HUES6 (cell line): ENCODE results near the gene DLK1.

ENCODE experiments used
- H3K27ac ChIP-seq: 2 replicates; pipeline ENCODE4 v1.7.0; 2013; ENCODE audit warnings: low read depth, mild to moderate bottlenecking, low read length, inconsistent platforms
- H3K27me3 ChIP-seq: 2 replicates; pipeline ENCODE4 v1.6.1; 2013; ENCODE audit warnings: low read length; ENCODE audit not compliant: control insufficient read depth, insufficient read depth
- H3K36me3 ChIP-seq: 2 replicates; pipeline ENCODE4 v1.6.1; 2013; ENCODE audit warnings: low read length; ENCODE audit not compliant: control insufficient read depth, insufficient read depth
- H3K4me1 ChIP-seq: 2 replicates; pipeline ENCODE4 v1.6.1; 2013; ENCODE audit warnings: low read length; ENCODE audit not compliant: control insufficient read depth, insufficient read depth
- H3K4me3 ChIP-seq: 2 replicates; pipeline ENCODE4 v1.5.1; 2013; ENCODE audit warnings: low read depth, low read length
- H3K9ac ChIP-seq: one replicate; pipeline ENCODE4 v1.6.1; 2013; ENCODE audit warnings: mild to moderate bottlenecking, low read length
- H3K9me3 ChIP-seq: 2 replicates; pipeline ENCODE4 v1.6.1; 2013; ENCODE audit warnings: low read depth, low read length; ENCODE audit not compliant: control insufficient read depth, insufficient read depth

Gene DLK1

DNA sequence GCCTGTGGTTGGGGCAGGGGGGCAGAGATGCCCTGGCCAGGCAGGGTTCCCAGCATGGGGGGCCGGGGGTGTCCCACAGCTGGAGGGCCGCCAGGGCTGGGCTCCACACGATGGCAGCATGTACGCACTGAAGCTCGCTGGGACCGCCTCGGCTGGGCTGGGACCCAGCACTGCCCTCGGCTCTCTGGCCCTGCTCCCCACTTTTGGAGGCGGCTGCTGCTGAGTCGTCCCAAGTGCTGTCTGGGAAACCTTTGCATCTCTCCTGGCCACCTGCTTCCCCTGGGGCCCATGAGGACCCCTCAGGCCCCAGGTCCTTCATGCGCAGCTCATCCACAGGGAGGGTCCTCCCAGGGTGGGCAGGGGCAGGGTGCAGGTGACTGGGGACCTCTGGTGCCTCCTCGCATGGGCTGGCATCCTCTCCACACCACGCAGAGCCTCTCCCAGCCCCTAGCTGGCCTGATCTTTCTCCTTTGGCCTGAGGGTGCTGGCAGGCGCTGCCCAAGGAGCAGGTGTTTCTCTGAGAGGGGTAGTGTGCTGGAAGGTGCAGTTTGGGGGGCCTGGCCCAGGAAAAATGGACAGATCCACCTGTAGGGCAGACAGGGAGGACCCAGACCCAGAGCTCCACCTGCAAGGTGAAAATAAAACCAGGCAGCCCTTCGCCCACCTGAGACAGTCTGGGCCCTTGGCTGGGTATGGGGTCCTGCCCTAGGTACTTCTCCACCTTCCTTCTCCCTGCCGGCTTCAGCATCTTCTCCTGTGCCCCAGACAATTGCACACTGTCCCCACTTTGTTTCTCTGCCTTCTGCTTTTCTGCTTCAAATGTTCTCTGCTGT is 46.9 kb downstream of the DLK1 start:
- Histone ChIP-seq H3K9me3 (peaks cover 15% of the 10 kb centered on the region), H3K9ac (no peak overlapping the region), H3K27me3 (0 out of 2 replicates have a peak, but pooled peaks cover 3% of the 10 kb centered on the region), H3K4me3 (no peak overlapping the region), H3K36me3 (no peaks in the 10 kb centered on the region), H3K27ac (no peak overlapping the region), H3K4me1 (no peaks in the 10 kb centered on the region)

DNA sequence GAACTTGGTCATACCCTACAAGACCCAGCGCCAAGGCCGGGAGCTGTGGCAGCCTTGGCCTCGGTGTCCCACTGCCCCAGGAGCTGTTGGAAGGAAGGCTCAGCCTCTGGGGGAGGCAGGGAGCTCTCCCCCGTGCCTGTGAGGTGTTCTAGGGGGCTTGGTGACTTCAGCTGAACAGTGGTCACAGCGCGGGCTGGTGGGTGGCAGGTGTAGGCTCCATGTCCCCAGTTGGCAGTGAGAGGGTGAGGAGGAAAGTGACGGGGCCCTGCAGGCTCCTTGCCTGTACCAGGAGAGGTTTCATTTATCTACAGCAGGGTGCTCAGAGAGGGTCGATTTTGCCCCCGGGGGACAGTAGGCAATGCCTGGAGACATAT is 47.5 kb downstream of the DLK1 start:
- Histone ChIP-seq H3K36me3 (no peaks in the 10 kb centered on the region), H3K4me1 (no peaks in the 10 kb centered on the region), H3K27ac (no peak overlapping the region), H3K9me3 (peaks cover 15% of the 10 kb centered on the region), H3K9ac (no peak overlapping the region), H3K4me3 (no peak overlapping the region), H3K27me3 (0 out of 2 replicates have a peak, but pooled peaks cover 3% of the 10 kb centered on the region)

- Histone ChIP-seq H3K9me3 (peaks cover 15% of the 10 kb centered on the region), H3K36me3 (no peaks in the 10 kb centered on the region), H3K4me3 (no peak overlapping the region), H3K27ac (no peak overlapping the region), H3K27me3 (0 out of 2 replicates have a peak, but pooled peaks cover 3% of the 10 kb centered on the region), H3K9ac (no peak overlapping the region), H3K4me1 (no peaks in the 10 kb centered on the region)
Observed at GRCh38 chr14:100775351-100775830, 48.7 kb downstream of the DLK1 start.

- Histone ChIP-seq H3K4me1 (no peaks in the 10 kb centered on the region), H3K27ac (no peak overlapping the region), H3K27me3 (0 out of 2 replicates have a peak, but pooled peaks cover 3% of the 10 kb centered on the region)
Observed at GRCh38 chr14:100775831-100776591, 49.3 kb downstream of the DLK1 start.

GRCh38 chr14:100776681-100777365 is 50.1 kb downstream of the DLK1 start:
- Histone ChIP-seq H3K4me3 (no peak overlapping the region), H3K27ac (no peak overlapping the region), H3K4me1 (no peaks in the 10 kb centered on the region), H3K9me3 (0 out of 2 replicates have a peak, but pooled peaks cover 1% of the 10 kb centered on the region), H3K9ac (no peak overlapping the region), H3K36me3 (no peaks in the 10 kb centered on the region), H3K27me3 (0 out of 2 replicates have a peak, but pooled peaks cover 3% of the 10 kb centered on the region)

More at GRCh38 chr14:100775831-100776591, 49.3 kb downstream of the DLK1 start:
- no peaks in the 10 kb centered on the region for H3K36me3 ChIP-seq
- no peak overlapping the region for H3K9ac ChIP-seq
- no peak overlapping the region for H3K4me3 ChIP-seq
- peaks cover 9% of the 10 kb centered on the region for H3K9me3 ChIP-seq

- Histone ChIP-seq H3K27ac (no peak overlapping the region), H3K27me3 (0 out of 2 replicates have a peak, but pooled peaks cover 3% of the 10 kb centered on the region), H3K4me3 (no peak overlapping the region), H3K9ac (no peak overlapping the region), H3K36me3 (no peaks in the 10 kb centered on the region), H3K9me3 (no peaks in the 10 kb centered on the region), H3K4me1 (no peaks in the 10 kb centered on the region)
Observed at GRCh38 chr14:100777366-100777817, 50.7 kb downstream of the DLK1 start.

GRCh38 chr14:100777818-100778525 is 51.3 kb downstream of the DLK1 start:
- 0 out of 2 replicates have a peak, but pooled peaks cover 3% of the 10 kb centered on the region for H3K27me3 ChIP-seq
- H3K9me3 ChIP-seq: no peaks in the 10 kb centered on the region
- H3K27ac ChIP-seq: no peak overlapping the region
- no peaks in the 10 kb centered on the region for H3K36me3 ChIP-seq
- no peak overlapping the region for H3K4me3 ChIP-seq
- H3K4me1 ChIP-seq: no peaks in the 10 kb centered on the region
- no peak overlapping the region for H3K9ac ChIP-seq

- no peaks in the 10 kb centered on the region for H3K4me1 ChIP-seq
Observed at GRCh38 chr14:100778526-100778882, 51.8 kb downstream of the DLK1 start.

DNA sequence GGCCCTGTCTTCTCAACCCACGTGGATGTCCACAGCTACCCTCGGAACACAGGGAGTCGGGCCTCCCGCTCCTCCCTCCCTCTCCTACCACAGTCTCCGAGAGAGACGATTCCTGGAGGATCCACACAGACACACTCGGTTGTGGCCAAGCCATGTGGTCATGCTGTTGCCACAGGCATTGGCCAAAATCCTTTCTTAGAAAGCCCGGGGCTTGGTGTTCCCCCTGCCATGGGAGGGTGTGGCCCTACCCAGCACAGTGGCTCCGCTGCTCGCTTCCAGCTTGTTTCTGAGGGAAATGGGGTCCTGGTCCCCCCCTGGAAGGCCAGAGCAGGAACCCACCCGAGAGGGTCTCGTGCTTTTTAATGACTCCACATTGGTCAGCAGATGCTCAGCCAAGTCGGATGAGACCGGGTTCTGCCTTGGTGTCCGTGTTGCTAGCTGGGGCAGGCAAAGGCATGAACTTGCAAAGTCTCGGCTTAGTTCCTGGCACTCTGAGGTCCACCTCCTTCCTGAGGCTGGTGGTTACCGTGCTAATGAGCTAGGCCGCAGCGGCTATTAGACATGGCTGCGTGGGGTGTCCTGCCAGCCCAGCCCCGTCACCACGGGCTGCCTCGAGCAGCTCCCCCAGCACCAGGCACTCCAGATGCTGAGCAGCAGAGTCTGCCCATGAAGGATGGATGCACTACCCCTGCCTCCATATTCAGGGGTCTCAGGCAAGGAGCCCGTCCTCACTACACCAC is 52.4 kb downstream of the DLK1 start:
- Histone ChIP-seq H3K9ac (no peak overlapping the region), H3K36me3 (no peaks in the 10 kb centered on the region), H3K4me3 (no peak overlapping the region), H3K27me3 (0 out of 2 replicates have a peak, but pooled peaks cover 3% of the 10 kb centered on the region), H3K27ac (no peak overlapping the region), H3K4me1 (no peaks in the 10 kb centered on the region), H3K9me3 (no peaks in the 10 kb centered on the region)

More at GRCh38 chr14:100778526-100778882, 51.8 kb downstream of the DLK1 start:
- H3K27ac ChIP-seq: no peak overlapping the region
- H3K36me3 ChIP-seq: no peaks in the 10 kb centered on the region
- no peak overlapping the region for H3K9ac ChIP-seq
- 0 out of 2 replicates have a peak, but pooled peaks cover 3% of the 10 kb centered on the region for H3K27me3 ChIP-seq
- no peak overlapping the region for H3K4me3 ChIP-seq
- H3K9me3 ChIP-seq: no peaks in the 10 kb centered on the region

GRCh38 chr14:100779691-100780080 is 53.0 kb downstream of the DLK1 start:
- Histone ChIP-seq H3K27ac (no peak overlapping the region), H3K36me3 (no peaks in the 10 kb centered on the region), H3K9ac (no peak overlapping the region), H3K4me3 (no peak overlapping the region), H3K27me3 (0 out of 2 replicates have a peak, but pooled peaks cover 3% of the 10 kb centered on the region), H3K9me3 (no peaks in the 10 kb centered on the region), H3K4me1 (no peaks in the 10 kb centered on the region)
